ENCODE results near the gene OPCML. TPM values are rescaled to one million over a fixed set of nuclear protein-coding genes. Genes with fewer than 3 reads are reported as not detected.

The OPCML gene
- total and polyA plus RNA-seq, 2 experiments from 2014 or later, result 0.21 to 0.51 TPM

DNA sequence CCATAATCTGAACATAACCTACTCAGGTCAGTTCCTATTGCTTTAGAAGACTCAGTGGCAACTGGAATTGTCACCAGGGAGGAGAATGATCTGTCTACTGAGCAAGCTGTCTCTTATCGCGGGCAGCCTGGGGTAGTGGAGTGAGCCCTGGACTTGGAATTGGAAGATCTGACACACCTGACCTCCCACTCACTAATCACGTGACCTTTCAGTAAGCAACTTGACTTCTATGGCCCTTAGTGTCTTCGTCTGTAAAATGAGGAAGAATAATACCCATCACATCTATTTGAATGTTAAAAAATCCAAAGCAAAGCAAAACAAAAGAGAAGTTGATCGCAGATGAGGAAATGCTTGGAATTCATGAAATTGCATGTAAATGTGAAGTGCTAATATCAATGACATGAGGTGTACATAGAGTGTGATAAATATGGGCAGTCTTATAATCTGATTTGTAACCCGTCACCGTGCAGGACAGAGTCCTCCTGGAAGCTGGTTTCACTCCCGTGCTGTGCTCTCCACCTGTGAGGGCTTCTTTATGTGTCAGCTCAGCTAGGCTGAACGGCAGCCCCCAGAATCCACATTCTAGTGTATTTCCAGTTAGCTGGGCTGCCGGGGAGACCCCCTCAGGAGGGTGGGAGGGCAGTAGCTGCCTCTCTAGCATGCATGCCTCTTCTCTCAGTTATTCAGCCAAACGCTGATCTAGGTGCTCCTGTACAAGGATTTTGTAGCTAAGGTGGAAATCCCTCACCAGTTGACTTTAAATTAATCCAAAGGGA lies 482.9 kb downstream of the OPCML start:
- TF ChIP-seq CTCF (IDR thresholded peaks at IDR 0.05; ENCODE audit: low read depth, low read length), result no peak
- H3K27ac ChIP-seq, result no peak overlapping the region
- DNase-seq (ENCODE audit: low read depth in 1 of 2, low spot score in 1 of 2), result no peak
- peaks cover 6% of the 10 kb centered on the region for H3K4me1 ChIP-seq (ENCODE audit: low read depth)
- no peaks in the 10 kb centered on the region for H3K9me3 ChIP-seq (ENCODE audit: low read depth)
- H3K4me3 ChIP-seq, result no peak overlapping the region
- peaks cover 1% of the 10 kb centered on the region for H3K27me3 ChIP-seq
- H3K36me3 ChIP-seq, result no peaks in the 10 kb centered on the region

DNA sequence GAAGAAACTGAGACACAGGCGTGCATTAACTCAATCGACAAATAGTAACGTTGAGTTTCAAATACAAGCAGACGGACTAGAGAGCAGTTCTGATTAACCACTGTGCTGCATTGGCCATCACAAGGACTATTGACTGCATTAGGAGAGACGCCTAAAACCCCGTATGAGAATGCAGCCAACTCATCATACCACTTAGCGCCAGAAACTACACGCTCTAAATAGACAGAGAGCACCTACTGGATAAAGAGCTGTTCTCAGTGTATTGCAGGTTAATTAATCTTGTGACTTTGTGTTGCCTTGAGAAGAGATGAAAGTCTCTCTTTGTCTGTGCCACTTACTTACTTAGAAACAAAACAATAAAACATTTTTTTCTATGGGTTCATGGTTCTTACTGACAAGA lies 484.0 kb downstream of the OPCML start:
- no peak for TF ChIP-seq CTCF (IDR thresholded peaks at IDR 0.05; ENCODE audit: low read depth, low read length)
- no peak overlapping the region for H3K4me3 ChIP-seq
- DNase-seq (ENCODE audit: low read depth in 1 of 2, low spot score in 1 of 2), result no peak

GRCh38 chr11:133047771-133048115 lies 484.6 kb downstream of the OPCML start:
- peaks cover 6% of the 10 kb centered on the region for H3K4me1 ChIP-seq (ENCODE audit: low read depth)
- DNase-seq (ENCODE audit: low read depth in 1 of 2, low spot score in 1 of 2), result no peak
- H3K9me3 ChIP-seq (ENCODE audit: low read depth), result no peaks in the 10 kb centered on the region
- H3K27me3 ChIP-seq, result no peaks in the 10 kb centered on the region
- no peak overlapping the region for H3K27ac ChIP-seq
- TF ChIP-seq CTCF (IDR thresholded peaks at IDR 0.05; ENCODE audit: low read depth, low read length), result no peak
- H3K36me3 ChIP-seq, result no peaks in the 10 kb centered on the region
- no peak overlapping the region for H3K4me3 ChIP-seq

More for the DNA sequence above, 484.0 kb downstream of the OPCML start:
- Histone ChIP-seq H3K27ac (no peak overlapping the region), H3K9me3 (ENCODE audit: low read depth) (no peaks in the 10 kb centered on the region), H3K27me3 (no peaks in the 10 kb centered on the region), H3K36me3 (no peaks in the 10 kb centered on the region), H3K4me1 (ENCODE audit: low read depth) (peaks cover 6% of the 10 kb centered on the region)

DNA sequence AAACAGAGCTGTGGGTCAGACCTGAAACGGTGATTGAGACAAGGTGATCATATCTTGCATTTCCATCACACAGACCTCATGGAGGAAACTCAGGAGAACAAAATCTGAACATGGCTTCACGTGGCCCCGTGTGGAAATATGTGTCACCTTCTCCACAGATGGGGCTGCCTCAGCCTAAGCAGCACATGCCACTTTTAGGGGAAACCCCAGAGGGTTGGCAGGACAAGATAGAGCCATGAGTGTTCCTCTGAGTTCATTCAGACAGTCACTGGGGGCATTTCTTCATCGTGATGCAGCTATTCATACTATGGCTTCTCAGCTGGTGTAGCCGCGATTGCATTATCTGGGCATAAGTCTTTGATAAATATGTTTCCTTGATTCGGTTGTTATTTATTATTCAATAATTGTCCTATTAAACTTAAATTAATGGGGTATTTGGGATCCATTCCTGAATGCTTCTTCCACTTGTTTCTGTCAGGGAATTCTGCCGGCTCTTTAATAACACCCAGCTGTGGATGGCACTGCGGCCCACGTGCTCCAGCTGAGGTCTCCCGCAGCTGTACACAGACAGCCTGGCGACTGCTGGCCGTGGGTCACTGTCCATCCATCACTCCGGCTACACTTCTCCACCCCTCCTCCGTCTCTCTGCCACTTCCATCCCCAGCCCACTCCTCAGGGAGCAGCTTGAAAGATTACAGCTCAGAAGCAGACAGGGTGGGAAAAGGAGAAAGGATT lies 485.1 kb downstream of the OPCML start:
- no peaks in the 10 kb centered on the region for H3K9me3 ChIP-seq (ENCODE audit: low read depth)
- TF ChIP-seq CTCF (IDR thresholded peaks at IDR 0.05; ENCODE audit: low read depth, low read length), result no peak
- H3K4me1 ChIP-seq (ENCODE audit: low read depth), result peaks cover 6% of the 10 kb centered on the region
- H3K27ac ChIP-seq, result no peak overlapping the region
- H3K4me3 ChIP-seq, result no peak overlapping the region
- H3K27me3 ChIP-seq, result peaks cover 2% of the 10 kb centered on the region
- DNase-seq (ENCODE audit: low read depth in 1 of 2, low spot score in 1 of 2), result no peak
- H3K36me3 ChIP-seq, result no peaks in the 10 kb centered on the region

DNA sequence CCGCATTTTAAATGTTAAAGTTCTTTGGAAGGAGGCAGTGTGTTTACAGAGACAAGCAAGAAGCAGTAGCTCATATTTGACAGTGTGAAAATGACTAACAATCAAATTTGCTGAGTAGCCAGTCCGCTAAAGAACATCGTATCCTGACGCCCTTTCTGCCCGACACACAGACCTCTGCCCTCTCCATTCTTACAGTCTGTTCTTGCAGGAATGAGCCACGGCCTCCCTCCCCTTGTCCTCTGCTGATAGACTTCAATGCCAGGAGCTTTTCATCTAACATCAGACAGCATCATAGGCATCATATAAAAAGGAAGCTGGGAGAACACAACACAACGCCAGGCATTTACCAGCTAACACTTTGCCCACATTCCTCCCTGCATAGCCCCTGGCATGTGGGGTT lies 486.0 kb downstream of the OPCML start:
- Histone ChIP-seq H3K4me1 (ENCODE audit: low read depth) (peaks cover 6% of the 10 kb centered on the region), H3K4me3 (no peak overlapping the region), H3K36me3 (no peaks in the 10 kb centered on the region), H3K27me3 (peaks cover 3% of the 10 kb centered on the region), H3K9me3 (ENCODE audit: low read depth) (no peaks in the 10 kb centered on the region), H3K27ac (no peak overlapping the region)
- TF ChIP-seq CTCF (IDR thresholded peaks at IDR 0.05; ENCODE audit: low read depth, low read length), result no peak
- no peak for DNase-seq (ENCODE audit: low read depth in 1 of 2, low spot score in 1 of 2)

Data from cardiac muscle cell (in vitro differentiated cells and primary cell).